ENCODE results near the gene TCERG1L.

The TCERG1L gene

GRCh38 chr10:131116991-131117375 lies 194.5 kb downstream of the TCERG1L start:
- Histone ChIP-seq H3K9me2 (replicated peaks; ENCODE audit: insufficient read depth, low read length) (no peaks in the 10 kb centered on the region), H3K9me3 (ENCODE audit: insufficient read depth, low read length) (no peaks in the 10 kb centered on the region), H3K36me3 (ENCODE audit: low read length) (no peaks in the 10 kb centered on the region), H3K4me3 (ENCODE audit: insufficient read depth, low read length, poor library complexity, severe bottlenecking) (no peak overlapping the region), H3K4me2 (ENCODE audit: low read depth, low read length, poor library complexity, severe bottlenecking) (no peak overlapping the region), H3K27me3 (ENCODE audit: low read length) (no peaks in the 10 kb centered on the region), H3K79me2 (ENCODE audit: insufficient read depth, low read length) (no peaks in the 10 kb centered on the region), H3K9ac (ENCODE audit: low read length) (no peak overlapping the region), H3K27ac (ENCODE audit: low read depth, low read length) (no peak overlapping the region), H4K20me1 (ENCODE audit: low read depth, low read length) (no peaks in the 10 kb centered on the region), H2AFZ (ENCODE audit: low read depth, low read length, severe bottlenecking) (no peak overlapping the region), H3F3A (ENCODE audit: insufficient read depth) (no peaks in the 10 kb centered on the region)
- TF ChIP-seq CTCF (IDR thresholded peaks at IDR 0.05; ENCODE audit: insufficient read depth, low read length, poor library complexity, severe bottlenecking): no peak
- no peak for TF ChIP-seq EZH2phosphoT487 (conservative IDR thresholded peaks at IDR 0.05; ENCODE audit: low read length)

GRCh38 chr10:131116216-131116990 lies 195.1 kb downstream of the TCERG1L start:
- no peak overlapping the region for H3K4me3 ChIP-seq (ENCODE audit: insufficient read depth, low read length, poor library complexity, severe bottlenecking)
- H3K27ac ChIP-seq (ENCODE audit: low read depth, low read length): no peak overlapping the region
- H2AFZ ChIP-seq (ENCODE audit: low read depth, low read length, severe bottlenecking): no peak overlapping the region
- no peaks in the 10 kb centered on the region for H3F3A ChIP-seq (ENCODE audit: insufficient read depth)
- H3K9me3 ChIP-seq (ENCODE audit: insufficient read depth, low read length): no peaks in the 10 kb centered on the region
- H3K79me2 ChIP-seq (ENCODE audit: insufficient read depth, low read length): no peaks in the 10 kb centered on the region
- no peak overlapping the region for H3K4me2 ChIP-seq (ENCODE audit: low read depth, low read length, poor library complexity, severe bottlenecking)
- H3K27me3 ChIP-seq (ENCODE audit: low read length): no peaks in the 10 kb centered on the region
- no peaks in the 10 kb centered on the region for H3K36me3 ChIP-seq (ENCODE audit: low read length)
- H4K20me1 ChIP-seq (ENCODE audit: low read depth, low read length): no peaks in the 10 kb centered on the region
- no peaks in the 10 kb centered on the region for H3K9me2 ChIP-seq (replicated peaks; ENCODE audit: insufficient read depth, low read length)
- H3K9ac ChIP-seq (ENCODE audit: low read length): no peak overlapping the region
- no peak for TF ChIP-seq CTCF (IDR thresholded peaks at IDR 0.05; ENCODE audit: insufficient read depth, low read length, poor library complexity, severe bottlenecking)
- no peak for TF ChIP-seq EZH2phosphoT487 (conservative IDR thresholded peaks at IDR 0.05; ENCODE audit: low read length)

- H3F3A ChIP-seq (ENCODE audit: insufficient read depth): no peaks in the 10 kb centered on the region
These were observed 195.7 kb downstream of the TCERG1L start for GRCh38 chr10:131115801-131116200.

More at GRCh38 chr10:131115801-131116200, 195.7 kb downstream of the TCERG1L start:
- no peaks in the 10 kb centered on the region for H3K27me3 ChIP-seq (ENCODE audit: low read length)
- no peak overlapping the region for H3K9ac ChIP-seq (ENCODE audit: low read length)
- H3K9me2 ChIP-seq (replicated peaks; ENCODE audit: insufficient read depth, low read length): no peaks in the 10 kb centered on the region
- TF ChIP-seq EZH2phosphoT487 (conservative IDR thresholded peaks at IDR 0.05; ENCODE audit: low read length) (no peak), CTCF (IDR thresholded peaks at IDR 0.05; ENCODE audit: insufficient read depth, low read length, poor library complexity, severe bottlenecking) (no peak)
- no peaks in the 10 kb centered on the region for H4K20me1 ChIP-seq (ENCODE audit: low read depth, low read length)
- no peak overlapping the region for H3K4me3 ChIP-seq (ENCODE audit: insufficient read depth, low read length, poor library complexity, severe bottlenecking)
- H3K36me3 ChIP-seq (ENCODE audit: low read length): no peaks in the 10 kb centered on the region
- no peak overlapping the region for H3K27ac ChIP-seq (ENCODE audit: low read depth, low read length)
- no peaks in the 10 kb centered on the region for H3K9me3 ChIP-seq (ENCODE audit: insufficient read depth, low read length)
- H3K79me2 ChIP-seq (ENCODE audit: insufficient read depth, low read length): no peaks in the 10 kb centered on the region
- H3K4me2 ChIP-seq (ENCODE audit: low read depth, low read length, poor library complexity, severe bottlenecking): no peak overlapping the region
- no peak overlapping the region for H2AFZ ChIP-seq (ENCODE audit: low read depth, low read length, severe bottlenecking)

Measured in SU-DHL-6 (cell line).